ENCODE measurements around the gene CCDC9. TPM values are rescaled to one million over a fixed set of nuclear protein-coding genes. Genes with fewer than 3 reads are reported as not detected.

The CCDC9 gene
- total RNA-seq, 4 donors from 2014 or later = 20.9 to 27.5 (median 22.4) TPM

- no peaks in the 10 kb centered on the region for H3K36me3 ChIP-seq
- no peak overlapping the region for H3K27ac ChIP-seq
- H3K9me3 ChIP-seq = no peaks in the 10 kb centered on the region
- H3K4me3 ChIP-seq = no peak overlapping the region
- intact Hi-C loops (cut with DNase I; ENCODE audit: low total_unique reads) = loop anchor here (10.0 kb wide), 1 partner anchor 72 kb away; no protein-coding TSS in a partner anchor
- TF ChIP-seq POLR2A (IDR thresholded peaks at IDR 0.05) = no peak
- TF ChIP-seq CTCF (IDR thresholded peaks at IDR 0.05) = no peak
- TF ChIP-seq EP300 (IDR thresholded peaks at IDR 0.05; ENCODE audit: low read depth) = no peak
- no peak for TF ChIP-seq POLR2AphosphoS5 (IDR thresholded peaks at IDR 0.05)
- H3K4me1 ChIP-seq = no peaks in the 10 kb centered on the region
- DNase-seq = no peak
- in situ Hi-C loops (cut with MboI; ENCODE audit: low pct_ligation_motif_present in 1 of 4, low pct_unique_long_range_greater_than_20kb in 1 of 4, low sequenced_read_pairs in 3 of 4) = loop anchor here in 1 of 4 donors (25.0 kb wide), 1 partner anchor 400 kb away; the partner anchor contains the start of gene EHD2
- 86 to 94% methylated on average over 2 to 5 of the region's 5 CpGs for WGBS, 2 donors (ENCODE audit: low coverage in 1 of 2)
- H3K27me3 ChIP-seq = peaks cover 9% of the 10 kb centered on the region
Observed at GRCh38 chr19:47312366-47313006, 56.2 kb downstream of the CCDC9 start.

- in situ Hi-C loops (cut with MboI; ENCODE audit: low pct_ligation_motif_present in 1 of 4, low pct_unique_long_range_greater_than_20kb in 1 of 4, low sequenced_read_pairs in 3 of 4) (loop anchor here in 1 of 4 donors (25.0 kb wide), 1 partner anchor 398 kb away; the partner anchor contains the start of gene EHD2), intact Hi-C loops (cut with DNase I; ENCODE audit: low total_unique reads) (loop anchor here (10.0 kb wide), 1 partner anchor 71 kb away; no protein-coding TSS in a partner anchor)
- no peak for DNase-seq
- Histone ChIP-seq H3K4me3 (no peak overlapping the region), H3K9me3 (no peaks in the 10 kb centered on the region), H3K36me3 (no peaks in the 10 kb centered on the region), H3K27me3 (peaks cover 13% of the 10 kb centered on the region), H3K27ac (peak overlapping the region in 3 of 4 donors; percentile 2 to 36 (median 28)), H3K4me1 (no peaks in the 10 kb centered on the region)
- TF ChIP-seq CTCF (IDR thresholded peaks at IDR 0.05) (no peak), POLR2A (IDR thresholded peaks at IDR 0.05) (no peak), EP300 (IDR thresholded peaks at IDR 0.05; ENCODE audit: low read depth) (no peak)
- WGBS, 2 donors (ENCODE audit: low coverage in 1 of 2) = 84 to 93% methylated on average over 5 to 10 of the region's 10 CpGs
Observed at GRCh38 chr19:47313754-47314295, 57.5 kb downstream of the CCDC9 start.

GRCh38 chr19:47315125-47315821 is 58.9 kb downstream of the CCDC9 start:
- Histone ChIP-seq H3K4me3 (no peak overlapping the region), H3K36me3 (no peaks in the 10 kb centered on the region), H3K27ac (peak overlapping the region; percentile 13 to 35 (median 20)), H3K9me3 (no peaks in the 10 kb centered on the region), H3K27me3 (peaks cover 13% of the 10 kb centered on the region), H3K4me1 (no peaks in the 10 kb centered on the region)
- TF ChIP-seq POLR2AphosphoS5 (IDR thresholded peaks at IDR 0.05) (peak in 2 of 3 donors; percentile 15 to 42), CTCF (IDR thresholded peaks at IDR 0.05) (no peak), POLR2A (IDR thresholded peaks at IDR 0.05) (no peak), EP300 (IDR thresholded peaks at IDR 0.05; ENCODE audit: low read depth) (peak; percentile 61)
- WGBS, 2 donors (ENCODE audit: low coverage in 1 of 2) = 35 to 36% methylated on average over 2 to 12 of the region's 12 CpGs
- in situ Hi-C loops (cut with MboI; ENCODE audit: low pct_ligation_motif_present in 1 of 4, low pct_unique_long_range_greater_than_20kb in 1 of 4, low sequenced_read_pairs in 3 of 4) (loop anchor here in 1 of 4 donors (25.0 kb wide), 1 partner anchor 397 kb away; the partner anchor contains the start of gene EHD2), intact Hi-C loops (cut with DNase I; ENCODE audit: low total_unique reads) (loop anchor here (10.0 kb wide), 1 partner anchor 70 kb away; no protein-coding TSS in a partner anchor)
- DNase-seq = peak; percentile 44

DNA sequence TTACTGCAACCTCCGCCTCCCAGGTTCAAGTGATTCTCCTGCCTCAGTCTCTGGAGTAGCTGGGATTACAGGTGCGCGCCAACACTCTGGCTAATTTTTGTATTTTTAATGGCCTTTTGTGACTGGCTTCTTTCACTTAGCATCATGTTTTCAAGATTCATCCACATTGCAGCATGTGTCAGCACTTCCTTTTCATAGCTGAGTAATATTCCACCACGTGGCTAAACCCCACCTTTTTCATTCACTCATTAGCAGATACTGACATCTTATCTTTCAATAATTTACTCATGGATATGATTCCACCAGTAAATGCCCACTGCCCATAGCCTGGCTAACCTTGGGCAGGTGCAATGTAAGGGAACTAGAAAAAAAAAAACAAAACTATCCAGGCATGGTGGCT is 60.2 kb downstream of the CCDC9 start:
- DNase-seq = no peak
- Histone ChIP-seq H3K4me3 (no peak overlapping the region), H3K27me3 (peaks cover 5% of the 10 kb centered on the region), H3K4me1 (no peaks in the 10 kb centered on the region), H3K36me3 (no peaks in the 10 kb centered on the region), H3K27ac (no peak overlapping the region), H3K9me3 (no peaks in the 10 kb centered on the region)
- intact Hi-C loops (cut with DNase I; ENCODE audit: low total_unique reads) = loop anchor here (10.0 kb wide), 1 partner anchor 68 kb away; no protein-coding TSS in a partner anchor
- 70 to 84% methylated on average over 2 to 4 of the region's 4 CpGs for WGBS, 2 donors (ENCODE audit: low coverage in 1 of 2)
- TF ChIP-seq POLR2AphosphoS5 (IDR thresholded peaks at IDR 0.05) = no peak
- no peak for TF ChIP-seq CTCF (IDR thresholded peaks at IDR 0.05)
- no peak for TF ChIP-seq EP300 (IDR thresholded peaks at IDR 0.05; ENCODE audit: low read depth)
- TF ChIP-seq POLR2A (IDR thresholded peaks at IDR 0.05) = no peak
- in situ Hi-C loops (cut with MboI; ENCODE audit: low pct_ligation_motif_present in 1 of 4, low pct_unique_long_range_greater_than_20kb in 1 of 4, low sequenced_read_pairs in 3 of 4) = loop anchor here in 1 of 4 donors (25.0 kb wide), 1 partner anchor 396 kb away; the partner anchor contains the start of gene EHD2

All from transverse colon (tissue), 4 donors.